Measurements from ENCODE around the gene ARHGEF4.

Gene ARHGEF4

GRCh38 chr2:131040661-131041401 lies 204.1 kb downstream of the ARHGEF4 start:
- Histone ChIP-seq H3K27ac (no peak overlapping the region), H3K79me2 (ENCODE audit: insufficient read depth, low read depth) (no peaks in the 10 kb centered on the region), H3K4me1 (ENCODE audit: low read depth, poor library complexity, severe bottlenecking) (no peaks in the 10 kb centered on the region), H3K9ac (no peak overlapping the region), H3K4me2 (no peak overlapping the region), H3K36me3 (ENCODE audit: insufficient read depth) (no peaks in the 10 kb centered on the region), H2AFZ (ENCODE audit: low read depth) (no peak overlapping the region), H4K20me1 (ENCODE audit: insufficient read depth) (no peaks in the 10 kb centered on the region), H3K4me3 (IDR thresholded peaks at IDR 0.05; ENCODE audit: insufficient read depth, low read depth, low read length) (no peak overlapping the region), H3K27me3 (ENCODE audit: insufficient read depth, low read depth) (no peaks in the 10 kb centered on the region)
- TF ChIP-seq CTCF (conservative IDR thresholded peaks at IDR 0.05; ENCODE audit: low read depth, low read length) = no peak

GRCh38 chr2:131041402-131042147 lies 204.9 kb downstream of the ARHGEF4 start:
- no peak overlapping the region for H3K4me2 ChIP-seq

GRCh38 chr2:131042148-131042775 lies 205.5 kb downstream of the ARHGEF4 start:
- no peaks in the 10 kb centered on the region for H3K79me2 ChIP-seq (ENCODE audit: insufficient read depth, low read depth)
- no peak overlapping the region for H3K9ac ChIP-seq
- no peaks in the 10 kb centered on the region for H4K20me1 ChIP-seq (ENCODE audit: insufficient read depth)
- H3K4me1 ChIP-seq (ENCODE audit: low read depth, poor library complexity, severe bottlenecking) = no peaks in the 10 kb centered on the region
- no peaks in the 10 kb centered on the region for H3K27me3 ChIP-seq (ENCODE audit: insufficient read depth, low read depth)
- no peak overlapping the region for H3K4me3 ChIP-seq (IDR thresholded peaks at IDR 0.05; ENCODE audit: insufficient read depth, low read depth, low read length)
- H3K4me2 ChIP-seq = no peak overlapping the region
- no peaks in the 10 kb centered on the region for H3K36me3 ChIP-seq (ENCODE audit: insufficient read depth)
- H2AFZ ChIP-seq (ENCODE audit: low read depth) = no peak overlapping the region
- H3K27ac ChIP-seq = no peak overlapping the region
- TF ChIP-seq CTCF (conservative IDR thresholded peaks at IDR 0.05; ENCODE audit: low read depth, low read length) = no peak

More at GRCh38 chr2:131041402-131042147, 204.9 kb downstream of the ARHGEF4 start:
- no peak for TF ChIP-seq CTCF (conservative IDR thresholded peaks at IDR 0.05; ENCODE audit: low read depth, low read length)
- H3K79me2 ChIP-seq (ENCODE audit: insufficient read depth, low read depth) = no peaks in the 10 kb centered on the region
- no peak overlapping the region for H3K4me3 ChIP-seq (IDR thresholded peaks at IDR 0.05; ENCODE audit: insufficient read depth, low read depth, low read length)
- H3K9ac ChIP-seq = no peak overlapping the region
- H3K36me3 ChIP-seq (ENCODE audit: insufficient read depth) = no peaks in the 10 kb centered on the region
- no peak overlapping the region for H2AFZ ChIP-seq (ENCODE audit: low read depth)
- no peaks in the 10 kb centered on the region for H3K27me3 ChIP-seq (ENCODE audit: insufficient read depth, low read depth)
- no peaks in the 10 kb centered on the region for H4K20me1 ChIP-seq (ENCODE audit: insufficient read depth)
- H3K4me1 ChIP-seq (ENCODE audit: low read depth, poor library complexity, severe bottlenecking) = no peaks in the 10 kb centered on the region
- H3K27ac ChIP-seq = no peak overlapping the region

GRCh38 chr2:131043199-131044074 lies 206.7 kb downstream of the ARHGEF4 start:
- no peak overlapping the region for H3K9ac ChIP-seq
- no peak overlapping the region for H3K27ac ChIP-seq
- no peaks in the 10 kb centered on the region for H3K36me3 ChIP-seq (ENCODE audit: insufficient read depth)
- H3K79me2 ChIP-seq (ENCODE audit: insufficient read depth, low read depth) = no peaks in the 10 kb centered on the region
- H3K4me2 ChIP-seq = no peak overlapping the region
- no peak overlapping the region for H3K4me3 ChIP-seq (IDR thresholded peaks at IDR 0.05; ENCODE audit: insufficient read depth, low read depth, low read length)
- no peak overlapping the region for H2AFZ ChIP-seq (ENCODE audit: low read depth)
- no peaks in the 10 kb centered on the region for H4K20me1 ChIP-seq (ENCODE audit: insufficient read depth)
- TF ChIP-seq CTCF (conservative IDR thresholded peaks at IDR 0.05; ENCODE audit: low read depth, low read length) = no peak
- H3K27me3 ChIP-seq (ENCODE audit: insufficient read depth, low read depth) = no peaks in the 10 kb centered on the region
- no peaks in the 10 kb centered on the region for H3K4me1 ChIP-seq (ENCODE audit: low read depth, poor library complexity, severe bottlenecking)
